Neural cell (in vitro differentiated cells): ENCODE measurements around the gene NOS1AP.

ENCODE experiments used
- EP300 ChIP-seq: fragments of 450-650 bp; conservative IDR thresholded peaks from 2 replicates; pipeline ENCODE4 v1.6.1; 2014; ENCODE audit warnings: antibody characterized with exemption, mild to moderate bottlenecking, moderate library complexity; ENCODE audit not compliant: poor library complexity, severe bottlenecking
- EZH2 ChIP-seq: fragments of 200-600, 300-800 bp; shearing (Covaris generic), sonication (generic); IDR thresholded peaks from 2 replicates; pipeline ENCODE4 v1.6.1; 2014; ENCODE audit warnings: antibody characterized with exemption, low read length, borderline replicate concordance, mild to moderate bottlenecking; ENCODE audit not compliant: insufficient read depth, poor library complexity, severe bottlenecking
- POLR2AphosphoS5 ChIP-seq: IDR thresholded peaks from 2 replicates; pipeline ENCODE4 v1.6.1; 2012
- RAD21 ChIP-seq: fragments of 450-650 bp; conservative IDR thresholded peaks from 2 replicates; pipeline ENCODE4 v1.6.1; 2014; ENCODE audit warnings: antibody characterized with exemption, mild to moderate bottlenecking, moderate library complexity
- SMC3 ChIP-seq: fragments of 450-650 bp; conservative IDR thresholded peaks from 2 replicates; pipeline ENCODE4 v1.6.1; 2014; ENCODE audit warnings: antibody characterized with exemption, mild to moderate bottlenecking, moderate library complexity; ENCODE audit not compliant: poor library complexity
- TAF1 ChIP-seq: IDR thresholded peaks from 2 replicates; pipeline ENCODE4 v1.6.1; 2012; ENCODE audit warnings: low read depth
- TF ChIP-seq, protein P1 (sequence below): fragments of 450-650 bp; IDR thresholded peaks from 2 replicates; pipeline ENCODE4 v1.5.1; 2014; ENCODE audit warnings: antibody characterized with exemption, mild to moderate bottlenecking, moderate library complexity; ENCODE audit not compliant: poor library complexity, severe bottlenecking
- TF ChIP-seq, protein P2 (sequence below): IDR thresholded peaks from 2 replicates; pipeline ENCODE4 v1.6.1; 2012; ENCODE audit warnings: borderline replicate concordance

DNA sequence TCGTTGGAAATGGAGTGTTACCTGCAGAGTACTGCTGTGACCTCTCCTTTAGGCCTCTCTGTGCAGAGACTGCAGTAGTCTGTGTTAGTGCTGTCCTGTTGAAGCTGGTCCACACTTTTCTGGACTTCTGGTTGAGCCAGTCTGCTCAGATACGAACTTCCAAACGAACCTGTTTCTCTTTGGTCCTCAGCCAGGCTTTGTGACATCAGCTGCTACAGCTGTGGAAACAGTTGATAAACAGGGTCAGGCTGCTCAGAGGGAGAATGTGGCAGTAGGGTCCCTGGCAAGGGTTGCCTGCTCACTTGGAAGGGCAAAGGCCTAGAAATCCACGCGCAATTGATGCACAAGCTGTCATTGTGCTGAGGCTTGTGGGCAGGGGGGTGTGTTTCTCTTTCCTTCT, 98.8 kb downstream of the NOS1AP start:
- TF ChIP-seq POLR2AphosphoS5 (no peak), SMC3 (no peak), EZH2 (no peak), TAF1 (no peak), EP300 (no peak), RAD21 (no peak)
- TF ChIP-seq, protein P1, sequence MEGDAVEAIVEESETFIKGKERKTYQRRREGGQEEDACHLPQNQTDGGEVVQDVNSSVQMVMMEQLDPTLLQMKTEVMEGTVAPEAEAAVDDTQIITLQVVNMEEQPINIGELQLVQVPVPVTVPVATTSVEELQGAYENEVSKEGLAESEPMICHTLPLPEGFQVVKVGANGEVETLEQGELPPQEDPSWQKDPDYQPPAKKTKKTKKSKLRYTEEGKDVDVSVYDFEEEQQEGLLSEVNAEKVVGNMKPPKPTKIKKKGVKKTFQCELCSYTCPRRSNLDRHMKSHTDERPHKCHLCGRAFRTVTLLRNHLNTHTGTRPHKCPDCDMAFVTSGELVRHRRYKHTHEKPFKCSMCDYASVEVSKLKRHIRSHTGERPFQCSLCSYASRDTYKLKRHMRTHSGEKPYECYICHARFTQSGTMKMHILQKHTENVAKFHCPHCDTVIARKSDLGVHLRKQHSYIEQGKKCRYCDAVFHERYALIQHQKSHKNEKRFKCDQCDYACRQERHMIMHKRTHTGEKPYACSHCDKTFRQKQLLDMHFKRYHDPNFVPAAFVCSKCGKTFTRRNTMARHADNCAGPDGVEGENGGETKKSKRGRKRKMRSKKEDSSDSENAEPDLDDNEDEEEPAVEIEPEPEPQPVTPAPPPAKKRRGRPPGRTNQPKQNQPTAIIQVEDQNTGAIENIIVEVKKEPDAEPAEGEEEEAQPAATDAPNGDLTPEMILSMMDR: no peak
- TF ChIP-seq, protein P2, sequence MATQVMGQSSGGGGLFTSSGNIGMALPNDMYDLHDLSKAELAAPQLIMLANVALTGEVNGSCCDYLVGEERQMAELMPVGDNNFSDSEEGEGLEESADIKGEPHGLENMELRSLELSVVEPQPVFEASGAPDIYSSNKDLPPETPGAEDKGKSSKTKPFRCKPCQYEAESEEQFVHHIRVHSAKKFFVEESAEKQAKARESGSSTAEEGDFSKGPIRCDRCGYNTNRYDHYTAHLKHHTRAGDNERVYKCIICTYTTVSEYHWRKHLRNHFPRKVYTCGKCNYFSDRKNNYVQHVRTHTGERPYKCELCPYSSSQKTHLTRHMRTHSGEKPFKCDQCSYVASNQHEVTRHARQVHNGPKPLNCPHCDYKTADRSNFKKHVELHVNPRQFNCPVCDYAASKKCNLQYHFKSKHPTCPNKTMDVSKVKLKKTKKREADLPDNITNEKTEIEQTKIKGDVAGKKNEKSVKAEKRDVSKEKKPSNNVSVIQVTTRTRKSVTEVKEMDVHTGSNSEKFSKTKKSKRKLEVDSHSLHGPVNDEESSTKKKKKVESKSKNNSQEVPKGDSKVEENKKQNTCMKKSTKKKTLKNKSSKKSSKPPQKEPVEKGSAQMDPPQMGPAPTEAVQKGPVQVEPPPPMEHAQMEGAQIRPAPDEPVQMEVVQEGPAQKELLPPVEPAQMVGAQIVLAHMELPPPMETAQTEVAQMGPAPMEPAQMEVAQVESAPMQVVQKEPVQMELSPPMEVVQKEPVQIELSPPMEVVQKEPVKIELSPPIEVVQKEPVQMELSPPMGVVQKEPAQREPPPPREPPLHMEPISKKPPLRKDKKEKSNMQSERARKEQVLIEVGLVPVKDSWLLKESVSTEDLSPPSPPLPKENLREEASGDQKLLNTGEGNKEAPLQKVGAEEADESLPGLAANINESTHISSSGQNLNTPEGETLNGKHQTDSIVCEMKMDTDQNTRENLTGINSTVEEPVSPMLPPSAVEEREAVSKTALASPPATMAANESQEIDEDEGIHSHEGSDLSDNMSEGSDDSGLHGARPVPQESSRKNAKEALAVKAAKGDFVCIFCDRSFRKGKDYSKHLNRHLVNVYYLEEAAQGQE: no peak
